OCI-LY3 (cell line): Measurements from ENCODE around the gene BNC2.

Experiments
- EZH2phosphoT487 ChIP-seq: fragments of 200-600 bp; shearing (Covaris generic); IDR thresholded peaks from 2 replicates; pipeline ENCODE4 v1.6.1; 2018; ENCODE audit warnings: antibody characterized with exemption, mixed run types, low read depth
- TF ChIP-seq, protein P1 (sequence below): fragments of 200-600, 300-600 bp; sonication (generic); IDR thresholded peaks from 2 replicates; pipeline ENCODE4 v1.5.1; 2014; ENCODE audit warnings: antibody characterized with exemption, low read length, low read depth

DNA sequence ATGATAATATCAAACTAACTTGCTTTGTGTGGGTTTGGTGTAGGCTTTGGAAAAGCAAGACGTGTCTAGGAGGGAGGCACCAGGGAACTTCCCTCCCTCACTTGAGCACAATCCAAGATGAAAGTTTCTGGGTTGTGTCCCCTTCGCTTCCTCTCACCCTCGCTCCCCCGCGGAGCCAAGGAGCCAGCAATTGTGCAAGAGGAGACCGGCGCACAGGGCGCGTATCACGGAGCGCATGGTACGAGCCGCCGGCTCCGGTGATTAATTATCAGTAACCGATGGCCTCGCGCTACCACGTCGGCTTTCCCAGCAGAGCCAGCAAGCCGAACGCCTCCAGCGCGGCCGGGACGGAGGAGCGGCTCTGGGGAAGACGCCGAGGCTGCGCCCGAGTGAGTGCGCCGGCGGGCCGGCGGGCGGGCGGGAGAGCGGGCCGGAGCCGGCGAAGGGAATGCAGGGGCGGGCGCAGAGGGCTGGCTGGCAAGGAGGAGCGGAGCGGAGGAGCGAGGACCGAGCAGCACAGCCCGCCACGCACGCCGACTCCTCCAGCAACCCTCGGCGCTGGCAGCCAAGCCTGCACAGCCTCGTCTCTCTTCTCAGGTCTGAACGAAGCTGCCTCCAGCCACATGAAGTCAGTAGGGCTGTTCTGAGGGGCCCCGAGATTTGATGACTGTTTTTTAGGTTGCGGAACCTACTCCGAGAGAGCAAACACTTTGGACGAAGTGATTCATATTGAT lies 143.6 kb downstream of the BNC2 start:
- TF ChIP-seq, protein P1, sequence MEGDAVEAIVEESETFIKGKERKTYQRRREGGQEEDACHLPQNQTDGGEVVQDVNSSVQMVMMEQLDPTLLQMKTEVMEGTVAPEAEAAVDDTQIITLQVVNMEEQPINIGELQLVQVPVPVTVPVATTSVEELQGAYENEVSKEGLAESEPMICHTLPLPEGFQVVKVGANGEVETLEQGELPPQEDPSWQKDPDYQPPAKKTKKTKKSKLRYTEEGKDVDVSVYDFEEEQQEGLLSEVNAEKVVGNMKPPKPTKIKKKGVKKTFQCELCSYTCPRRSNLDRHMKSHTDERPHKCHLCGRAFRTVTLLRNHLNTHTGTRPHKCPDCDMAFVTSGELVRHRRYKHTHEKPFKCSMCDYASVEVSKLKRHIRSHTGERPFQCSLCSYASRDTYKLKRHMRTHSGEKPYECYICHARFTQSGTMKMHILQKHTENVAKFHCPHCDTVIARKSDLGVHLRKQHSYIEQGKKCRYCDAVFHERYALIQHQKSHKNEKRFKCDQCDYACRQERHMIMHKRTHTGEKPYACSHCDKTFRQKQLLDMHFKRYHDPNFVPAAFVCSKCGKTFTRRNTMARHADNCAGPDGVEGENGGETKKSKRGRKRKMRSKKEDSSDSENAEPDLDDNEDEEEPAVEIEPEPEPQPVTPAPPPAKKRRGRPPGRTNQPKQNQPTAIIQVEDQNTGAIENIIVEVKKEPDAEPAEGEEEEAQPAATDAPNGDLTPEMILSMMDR = no peak
- no peak for TF ChIP-seq EZH2phosphoT487
